Fibroblast of lung (primary cell): Measurements from ENCODE around the gene SLC25A6.

Experiments used
- CTCF ChIP-seq, 2 donors: IDR thresholded peaks in 1 of 2; conservative IDR thresholded peaks in 1 of 2; 1 replicate in 1 of 2; 2 replicates in 1 of 2; pipeline ENCODE4 v1.5.1; 2011 to 2012; ENCODE audit warnings: low read length in 2 of 2, control low read depth in 1 of 2, inconsistent platforms in 1 of 2, low read depth in 1 of 2, mild to moderate bottlenecking in 1 of 2
- EZH2 ChIP-seq: IDR thresholded peaks from 2 replicates; pipeline ENCODE4 v1.5.1; 2012; ENCODE audit warnings: low read length, control low read depth, mild to moderate bottlenecking; ENCODE audit errors: missing control alignments

DNA sequence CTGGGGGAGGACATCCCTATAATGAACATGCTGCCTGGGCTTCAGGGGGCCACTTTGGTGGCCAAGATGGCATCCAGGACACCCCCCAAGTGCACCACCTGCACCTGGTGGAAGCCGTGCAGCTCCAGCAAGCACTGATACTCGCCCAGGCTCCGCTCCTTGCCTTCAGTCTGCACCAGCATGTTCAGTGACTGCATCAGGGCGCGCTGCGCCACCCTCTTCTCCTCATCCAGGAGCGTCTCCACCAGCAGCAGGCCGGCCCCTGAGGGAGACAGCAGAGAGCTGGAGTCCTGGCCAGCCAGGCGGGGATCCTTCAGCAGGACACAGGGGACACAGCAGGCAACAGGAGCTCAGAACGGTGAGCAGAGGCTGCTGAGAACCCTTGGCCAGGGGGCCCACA, 11.3 kb upstream of the SLC25A6 start:
- TF ChIP-seq CTCF (conservative IDR thresholded peaks at IDR 0.05 in 1 of 2, IDR thresholded peaks at IDR 0.05 in 1 of 2; ENCODE audit: low read depth in 1 of 2, low read length in 2 of 2) (no peak), EZH2 (no peak)
